HepG2 (cell line): ENCODE data around the gene ESPN. TPM values are rescaled to one million over a fixed set of nuclear protein-coding genes. Genes with fewer than 3 reads are reported as not detected.

Source experiments
- DNMT1 ChIP-seq: sonication (generic); formaldehyde crosslinking; IDR thresholded peaks from 2 replicates; pipeline ENCODE4 v1.5.1; 2020; ENCODE audit warnings: mild to moderate bottlenecking, missing genetic modification reagents
- MYC ChIP-seq: sonication (generic); formaldehyde crosslinking; IDR thresholded peaks from 2 replicates; pipeline ENCODE4 v1.9.0; 2021; ENCODE audit warnings: missing genetic modification reagents, borderline replicate concordance
- STAG1 ChIP-seq: sonication (generic); formaldehyde crosslinking; IDR thresholded peaks from 2 replicates; pipeline ENCODE4 v1.4.0; 2020; ENCODE audit warnings: missing genetic modification reagents
- YEATS4 ChIP-seq: sonication (generic); formaldehyde crosslinking; IDR thresholded peaks from 2 replicates; pipeline ENCODE4 v1.4.0; 2020; ENCODE audit warnings: missing genetic modification reagents, borderline replicate concordance
- YY1 ChIP-seq: IDR thresholded peaks from 2 replicates; pipeline ENCODE4 v1.6.1; 2011; ENCODE audit warnings: low read length, low read depth, moderate library complexity, mild to moderate bottlenecking; ENCODE audit not compliant: insufficient read depth, insufficient replicate concordance
- ZNF430 ChIP-seq: sonication (generic); formaldehyde crosslinking; IDR thresholded peaks from 2 replicates; pipeline ENCODE4 v1.9.0; 2021; ENCODE audit warnings: mild to moderate bottlenecking, missing genetic modification reagents
- ZNF772 ChIP-seq: sonication (generic); formaldehyde crosslinking; IDR thresholded peaks from 2 replicates; pipeline ENCODE4 v1.5.0; 2020; ENCODE audit warnings: mild to moderate bottlenecking, missing genetic modification reagents
- ZNF776 ChIP-seq: sonication (generic); formaldehyde crosslinking; IDR thresholded peaks from 2 replicates; pipeline ENCODE4 v1.4.0; 2020; ENCODE audit warnings: mild to moderate bottlenecking, missing genetic modification reagents
- ZNF788 ChIP-seq: sonication (generic); formaldehyde crosslinking; IDR thresholded peaks from 2 replicates; pipeline ENCODE4 v1.5.0; 2020; ENCODE audit warnings: mild to moderate bottlenecking, missing genetic modification reagents, borderline replicate concordance
- ZNF883 ChIP-seq: sonication (generic); formaldehyde crosslinking; IDR thresholded peaks from 2 replicates; pipeline ENCODE4 v1.5.1; 2020; ENCODE audit warnings: mild to moderate bottlenecking, missing genetic modification reagents; ENCODE audit errors: not compliant biosample characterization
- ZSCAN25 ChIP-seq: sonication (generic); formaldehyde crosslinking; IDR thresholded peaks from 2 replicates; pipeline ENCODE4 v1.8.0; 2022; ENCODE audit warnings: mild to moderate bottlenecking, missing genetic modification reagents
- polyA plus RNA-seq, 8 experiments: library from polyadenylated mRNA; depleted of rRNA in 3 of 8; stranded (reverse) in 7 of 8; unstranded in 1 of 8; fragments of >200 nt; fragmentation: Illumina TruSeq in 4 of 8; extraction: Trizol in 4 of 8; gene quantifications; 2 replicates each; pipeline versions ENCODE4 v1.2.1 to v1.2.3, GENCODE V29; 2011 to 2016; ENCODE audit warnings: low read depth in 4 of 8, missing spikeins in 1 of 8, mixed read lengths in 1 of 8; ENCODE audit not compliant: insufficient read depth in 1 of 8
- total RNA-seq, 5 experiments: library from RNA; depleted of rRNA; stranded (reverse); fragments of >200 nt; fragmentation: Illumina TruSeq; extraction: Trizol; gene quantifications; 2 replicates each; pipeline ENCODE4 v1.2.3, GENCODE V29; 2016; ENCODE audit warnings: low read depth in 1 of 5
- TF ChIP-seq, protein P1 (sequence below): sonication (generic); formaldehyde crosslinking; IDR thresholded peaks from 2 replicates; pipeline ENCODE4 v1.4.0; 2020; ENCODE audit warnings: missing genetic modification reagents
- TF ChIP-seq, protein P2 (sequence below): sonication (generic); formaldehyde crosslinking; IDR thresholded peaks from 2 replicates; pipeline ENCODE4 v1.4.0; 2020; ENCODE audit warnings: missing genetic modification reagents
- TF ChIP-seq, protein P3 (sequence below): sonication (generic); formaldehyde crosslinking; IDR thresholded peaks from 2 replicates; pipeline ENCODE4 v1.8.0; 2022; ENCODE audit warnings: missing genetic modification reagents, mild to moderate bottlenecking, moderate library complexity, borderline replicate concordance
- TF ChIP-seq, protein P4 (sequence below): sonication (generic); formaldehyde crosslinking; IDR thresholded peaks from 2 replicates; pipeline ENCODE4 v1.5.0; 2020; ENCODE audit warnings: mild to moderate bottlenecking, missing genetic modification reagents, moderate library complexity
- TF ChIP-seq, protein P5 (sequence below): sonication (generic); formaldehyde crosslinking; IDR thresholded peaks from 2 replicates; pipeline ENCODE4 v1.8.0; 2022; ENCODE audit warnings: missing genetic modification reagents, mild to moderate bottlenecking, inconsistent platforms, borderline replicate concordance
- TF ChIP-seq, protein P6 (sequence below): IDR thresholded peaks from 2 replicates; pipeline ENCODE4 v1.6.1; 2016; ENCODE audit warnings: missing compliant biosample characterization, missing genetic modification reagents, borderline replicate concordance

The ESPN gene
- total and polyA plus RNA-seq, 2 of the 13 experiments (the other 11 are each of a cell fraction or from before 2014, with no cell fraction given), result 48.6 to 54.2 TPM

DNA sequence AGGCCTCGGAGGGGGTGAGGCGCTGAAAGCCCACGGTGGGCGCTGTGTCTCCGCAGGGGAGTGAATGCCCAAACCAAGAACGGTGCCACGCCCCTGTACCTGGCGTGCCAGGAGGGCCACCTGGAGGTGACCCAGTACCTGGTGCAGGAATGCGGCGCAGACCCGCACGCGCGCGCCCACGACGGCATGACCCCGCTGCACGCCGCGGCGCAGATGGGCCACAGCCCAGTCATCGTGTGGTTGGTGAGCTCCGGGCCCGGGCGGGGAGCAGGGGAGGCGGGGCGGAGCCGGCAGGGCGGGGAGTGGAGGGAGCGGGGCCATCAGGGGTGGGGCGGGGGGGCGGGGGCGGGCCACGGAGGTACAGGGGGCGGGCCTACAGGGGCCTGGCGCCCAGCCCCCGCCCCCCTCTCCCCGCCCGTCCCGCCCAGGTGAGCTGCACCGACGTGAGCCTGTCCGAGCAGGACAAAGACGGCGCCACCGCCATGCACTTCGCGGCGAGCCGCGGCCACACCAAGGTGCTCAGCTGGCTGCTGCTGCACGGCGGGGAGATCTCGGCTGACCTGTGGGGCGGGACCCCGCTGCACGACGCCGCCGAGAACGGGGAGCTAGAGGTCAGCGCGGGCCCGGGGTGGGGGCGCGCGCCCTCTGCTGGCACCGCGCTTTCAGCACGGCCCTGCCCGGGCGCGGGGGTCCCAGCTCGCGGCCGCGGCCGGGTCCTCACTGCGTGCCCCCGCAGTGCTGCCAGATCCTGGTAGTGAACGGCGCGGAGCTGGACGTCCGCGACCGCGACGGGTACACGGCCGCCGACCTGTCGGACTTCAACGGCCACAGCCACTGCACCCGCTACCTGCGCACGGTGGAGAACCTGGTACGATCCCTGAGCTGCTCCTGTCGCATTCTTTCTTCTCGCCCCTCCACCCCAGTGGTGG, 15.9 kb downstream of the ESPN start (continued):
- TF ChIP-seq, protein P1, sequence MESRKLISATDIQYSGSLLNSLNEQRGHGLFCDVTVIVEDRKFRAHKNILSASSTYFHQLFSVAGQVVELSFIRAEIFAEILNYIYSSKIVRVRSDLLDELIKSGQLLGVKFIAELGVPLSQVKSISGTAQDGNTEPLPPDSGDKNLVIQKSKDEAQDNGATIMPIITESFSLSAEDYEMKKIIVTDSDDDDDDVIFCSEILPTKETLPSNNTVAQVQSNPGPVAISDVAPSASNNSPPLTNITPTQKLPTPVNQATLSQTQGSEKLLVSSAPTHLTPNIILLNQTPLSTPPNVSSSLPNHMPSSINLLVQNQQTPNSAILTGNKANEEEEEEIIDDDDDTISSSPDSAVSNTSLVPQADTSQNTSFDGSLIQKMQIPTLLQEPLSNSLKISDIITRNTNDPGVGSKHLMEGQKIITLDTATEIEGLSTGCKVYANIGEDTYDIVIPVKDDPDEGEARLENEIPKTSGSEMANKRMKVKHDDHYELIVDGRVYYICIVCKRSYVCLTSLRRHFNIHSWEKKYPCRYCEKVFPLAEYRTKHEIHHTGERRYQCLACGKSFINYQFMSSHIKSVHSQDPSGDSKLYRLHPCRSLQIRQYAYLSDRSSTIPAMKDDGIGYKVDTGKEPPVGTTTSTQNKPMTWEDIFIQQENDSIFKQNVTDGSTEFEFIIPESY (CRISPR knock-in tag), result peak; percentile 43; the same call in 1 of the 2 replicates
- peak; percentile 38; the same call in 1 of the 2 replicates for TF ChIP-seq MYC (CRISPR knock-in tag)
- peak; percentile 69; the same call in 1 of the 2 replicates for TF ChIP-seq ZNF772 (CRISPR knock-in tag)
- TF ChIP-seq STAG1 (CRISPR knock-in tag), result peak; percentile 4; the same call in 1 of the 2 replicates
- TF ChIP-seq, protein P2, sequence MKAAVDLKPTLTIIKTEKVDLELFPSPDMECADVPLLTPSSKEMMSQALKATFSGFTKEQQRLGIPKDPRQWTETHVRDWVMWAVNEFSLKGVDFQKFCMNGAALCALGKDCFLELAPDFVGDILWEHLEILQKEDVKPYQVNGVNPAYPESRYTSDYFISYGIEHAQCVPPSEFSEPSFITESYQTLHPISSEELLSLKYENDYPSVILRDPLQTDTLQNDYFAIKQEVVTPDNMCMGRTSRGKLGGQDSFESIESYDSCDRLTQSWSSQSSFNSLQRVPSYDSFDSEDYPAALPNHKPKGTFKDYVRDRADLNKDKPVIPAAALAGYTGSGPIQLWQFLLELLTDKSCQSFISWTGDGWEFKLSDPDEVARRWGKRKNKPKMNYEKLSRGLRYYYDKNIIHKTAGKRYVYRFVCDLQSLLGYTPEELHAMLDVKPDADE, result no peak
- TF ChIP-seq, protein P3, sequence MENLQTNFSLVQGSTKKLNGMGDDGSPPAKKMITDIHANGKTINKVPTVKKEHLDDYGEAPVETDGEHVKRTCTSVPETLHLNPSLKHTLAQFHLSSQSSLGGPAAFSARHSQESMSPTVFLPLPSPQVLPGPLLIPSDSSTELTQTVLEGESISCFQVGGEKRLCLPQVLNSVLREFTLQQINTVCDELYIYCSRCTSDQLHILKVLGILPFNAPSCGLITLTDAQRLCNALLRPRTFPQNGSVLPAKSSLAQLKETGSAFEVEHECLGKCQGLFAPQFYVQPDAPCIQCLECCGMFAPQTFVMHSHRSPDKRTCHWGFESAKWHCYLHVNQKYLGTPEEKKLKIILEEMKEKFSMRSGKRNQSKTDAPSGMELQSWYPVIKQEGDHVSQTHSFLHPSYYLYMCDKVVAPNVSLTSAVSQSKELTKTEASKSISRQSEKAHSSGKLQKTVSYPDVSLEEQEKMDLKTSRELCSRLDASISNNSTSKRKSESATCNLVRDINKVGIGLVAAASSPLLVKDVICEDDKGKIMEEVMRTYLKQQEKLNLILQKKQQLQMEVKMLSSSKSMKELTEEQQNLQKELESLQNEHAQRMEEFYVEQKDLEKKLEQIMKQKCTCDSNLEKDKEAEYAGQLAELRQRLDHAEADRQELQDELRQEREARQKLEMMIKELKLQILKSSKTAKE (CRISPR knock-in tag), result 0 out of 2 replicates have a peak, but pooled peaks have one; percentile 26
- TF ChIP-seq, protein P4, sequence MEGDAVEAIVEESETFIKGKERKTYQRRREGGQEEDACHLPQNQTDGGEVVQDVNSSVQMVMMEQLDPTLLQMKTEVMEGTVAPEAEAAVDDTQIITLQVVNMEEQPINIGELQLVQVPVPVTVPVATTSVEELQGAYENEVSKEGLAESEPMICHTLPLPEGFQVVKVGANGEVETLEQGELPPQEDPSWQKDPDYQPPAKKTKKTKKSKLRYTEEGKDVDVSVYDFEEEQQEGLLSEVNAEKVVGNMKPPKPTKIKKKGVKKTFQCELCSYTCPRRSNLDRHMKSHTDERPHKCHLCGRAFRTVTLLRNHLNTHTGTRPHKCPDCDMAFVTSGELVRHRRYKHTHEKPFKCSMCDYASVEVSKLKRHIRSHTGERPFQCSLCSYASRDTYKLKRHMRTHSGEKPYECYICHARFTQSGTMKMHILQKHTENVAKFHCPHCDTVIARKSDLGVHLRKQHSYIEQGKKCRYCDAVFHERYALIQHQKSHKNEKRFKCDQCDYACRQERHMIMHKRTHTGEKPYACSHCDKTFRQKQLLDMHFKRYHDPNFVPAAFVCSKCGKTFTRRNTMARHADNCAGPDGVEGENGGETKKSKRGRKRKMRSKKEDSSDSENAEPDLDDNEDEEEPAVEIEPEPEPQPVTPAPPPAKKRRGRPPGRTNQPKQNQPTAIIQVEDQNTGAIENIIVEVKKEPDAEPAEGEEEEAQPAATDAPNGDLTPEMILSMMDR (CRISPR knock-in tag), result peak; percentile 69
- peak; percentile 70; the same call in 1 of the 2 replicates for TF ChIP-seq ZNF776 (CRISPR knock-in tag)
- TF ChIP-seq, protein P5, sequence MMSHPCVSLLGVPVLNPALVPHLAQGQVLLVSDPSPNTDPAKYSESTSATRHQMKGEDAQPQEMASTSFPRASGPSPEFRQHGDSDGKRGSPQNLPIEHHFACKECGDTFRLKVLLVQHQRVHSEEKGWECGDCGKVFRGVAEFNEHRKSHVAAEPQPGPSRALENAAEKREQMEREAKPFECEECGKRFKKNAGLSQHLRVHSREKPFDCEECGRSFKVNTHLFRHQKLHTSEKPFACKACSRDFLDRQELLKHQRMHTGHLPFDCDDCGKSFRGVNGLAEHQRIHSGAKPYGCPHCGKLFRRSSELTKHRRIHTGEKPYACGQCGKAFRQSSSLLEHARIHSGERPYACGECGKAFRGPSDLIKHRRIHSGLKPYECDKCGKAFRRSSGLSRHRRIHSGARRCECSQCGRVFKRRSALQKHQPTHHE (CRISPR knock-in tag), result no peak
- TF ChIP-seq YEATS4, result peak; percentile 16; the same call in 1 of the 2 replicates
- peak; percentile 86 for TF ChIP-seq ZSCAN25
- no peak for TF ChIP-seq ZNF430 (CRISPR knock-in tag)
- TF ChIP-seq ZNF883 (CRISPR knock-in tag), result peak; percentile 46
- TF ChIP-seq, protein P6, sequence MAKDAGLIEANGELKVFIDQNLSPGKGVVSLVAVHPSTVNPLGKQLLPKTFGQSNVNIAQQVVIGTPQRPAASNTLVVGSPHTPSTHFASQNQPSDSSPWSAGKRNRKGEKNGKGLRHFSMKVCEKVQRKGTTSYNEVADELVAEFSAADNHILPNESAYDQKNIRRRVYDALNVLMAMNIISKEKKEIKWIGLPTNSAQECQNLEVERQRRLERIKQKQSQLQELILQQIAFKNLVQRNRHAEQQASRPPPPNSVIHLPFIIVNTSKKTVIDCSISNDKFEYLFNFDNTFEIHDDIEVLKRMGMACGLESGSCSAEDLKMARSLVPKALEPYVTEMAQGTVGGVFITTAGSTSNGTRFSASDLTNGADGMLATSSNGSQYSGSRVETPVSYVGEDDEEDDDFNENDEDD (CRISPR knock-in tag), result peak; percentile 38; the same call in 1 of the 2 replicates
- TF ChIP-seq ZNF788, result peak; percentile 68; the same call in 1 of the 2 replicates
- peak; percentile 11 for TF ChIP-seq YY1
- 0 out of 2 replicates have a peak, but pooled peaks have one; percentile 43 for TF ChIP-seq DNMT1
